Glomerular endothelial cell (primary cell): ENCODE data around the gene PHF21B. TPM values are rescaled to one million over a fixed set of nuclear protein-coding genes. Genes with fewer than 3 reads are reported as not detected.
"Not testable (repeated sequence)": the region's sequence is repeated elsewhere in the genome, so short reads cannot be mapped to it uniquely, and the experiment has no call there.

ENCODE experiments used
- DNase-seq: peaks from one replicate; pipeline ENCODE4 v3.0.0-alpha.2; 2011; ENCODE audit warnings: low read depth, low spot score; ENCODE audit errors: extremely low read depth
- total RNA-seq: library from RNA; depleted of rRNA; stranded (reverse); fragments of >200 nt; gene quantifications from 2 replicates; pipeline ENCODE4 v1.2.3, GENCODE V29; 2015

The PHF21B gene
- total RNA-seq, 1 donor from 2014 or later = not detected

GRCh38 chr22:44963832-44964721 is 45.7 kb downstream of the PHF21B start:
- DNase-seq = no peak

- DNase-seq = no peak
Measured at GRCh38 chr22:44962741-44963454, 46.9 kb downstream of the PHF21B start.

GRCh38 chr22:44961682-44962081 is 48.1 kb downstream of the PHF21B start:
- not testable (repeated sequence) for DNase-seq

GRCh38 chr22:44956840-44957767 is 52.7 kb downstream of the PHF21B start:
- DNase-seq = no peak

- no peak for DNase-seq
Measured at GRCh38 chr22:44955102-44955501, 54.7 kb downstream of the PHF21B start.

- no peak for DNase-seq
Measured at GRCh38 chr22:44954149-44954548, 55.7 kb downstream of the PHF21B start.

- no peak for DNase-seq
Measured at GRCh38 chr22:44952863-44953746, 56.7 kb downstream of the PHF21B start.

GRCh38 chr22:44951510-44951816 is 58.3 kb downstream of the PHF21B start:
- no peak for DNase-seq

- DNase-seq = no peak
Measured at GRCh38 chr22:44950806-44951509, 58.8 kb downstream of the PHF21B start.

GRCh38 chr22:44947846-44948245 is 62.0 kb downstream of the PHF21B start:
- no peak for DNase-seq

- no peak for DNase-seq
Measured at GRCh38 chr22:44947049-44947448, 62.8 kb downstream of the PHF21B start.

- DNase-seq = no peak
Measured at GRCh38 chr22:44944883-44945601, 64.8 kb downstream of the PHF21B start.

- no peak for DNase-seq
Measured at GRCh38 chr22:44943701-44944324, 66.0 kb downstream of the PHF21B start.

GRCh38 chr22:44942979-44943700 is 66.7 kb downstream of the PHF21B start:
- DNase-seq = no peak

GRCh38 chr22:44942056-44942455 is 67.7 kb downstream of the PHF21B start:
- DNase-seq = no peak

GRCh38 chr22:44941207-44941606 is 68.6 kb downstream of the PHF21B start:
- no peak for DNase-seq

- no peak for DNase-seq
Measured at GRCh38 chr22:44940130-44940529, 69.7 kb downstream of the PHF21B start.

- DNase-seq = no peak
Measured at GRCh38 chr22:44939451-44939850, 70.4 kb downstream of the PHF21B start.
